Measurements from ENCODE around the gene SUSD5. TPM values are rescaled to one million over a fixed set of nuclear protein-coding genes. Genes with fewer than 3 reads are reported as not detected.

SUSD5 gene
- total and polyA plus RNA-seq, 2 of the 13 experiments (the other 11 are each of a cell fraction or from before 2014, with no cell fraction given): not detected

GRCh38 chr3:33212406-33212805 is 6.2 kb downstream of the SUSD5 start:
- Histone ChIP-seq H3K36me3 (replicated peaks in 1 of 2; ENCODE audit: control insufficient read depth in 1 of 2, insufficient read depth in 2 of 2, low read length in 2 of 2) (no peaks in the 10 kb centered on the region), H3K4me3 (replicated peaks in 1 of 3; ENCODE audit: insufficient read depth in 1 of 3, low read depth in 2 of 3, low read length in 3 of 3) (no peak overlapping the region), H3K4me2 (ENCODE audit: low read depth, low read length) (no peak overlapping the region), H3K4me1 (ENCODE audit: insufficient read depth, low read length) (no peaks in the 10 kb centered on the region), H4K20me1 (ENCODE audit: insufficient read depth, low read length) (no peaks in the 10 kb centered on the region), H3K27ac (ENCODE audit: extremely low read length, insufficient read depth, low read length) (no peak overlapping the region), H2AFZ (ENCODE audit: low read length) (no peak overlapping the region), H3K27me3 (ENCODE audit: control insufficient read depth in 1 of 2, insufficient read depth in 2 of 2, low read length in 2 of 2) (peaks cover 0 to 14% of the 10 kb centered on the region in 2 experiments; a peak in 2 of 5 replicates), H3K79me2 (ENCODE audit: insufficient read depth, low read length) (no peaks in the 10 kb centered on the region), H3K9me3 (ENCODE audit: low read length) (no peaks in the 10 kb centered on the region), H3K9ac (ENCODE audit: insufficient read depth, low read depth, low read length) (no peak overlapping the region)
- 46% methylated on average over 3 of the region's 3 CpGs for WGBS (ENCODE audit: low lambda C conversion rate)
- no TSS peak for BruUV-seq (replicated peaks)
- ChIA-PET POLR2A (no interaction called here), CTCF (ENCODE audit: low intra/inter-chr PET ratio, low total read pairs) (no interaction called here)
- FAIRE-seq (no peak), DNase-seq (ENCODE audit: low spot score) (no peak), ATAC-seq (no peak)
- in situ Hi-C loops (cut with HindIII; ENCODE audit: extremely low pct_ligation_motif_present, low pct_unique_long_range_greater_than_20kb): no loop called here
- intact Hi-C loops (cut with micrococcal nuclease; ENCODE audit: unreplicated experiment): no loop called here
- TF ChIP-seq MEIS1 (CRISPR knock-in tag; IDR thresholded peaks at IDR 0.05; ENCODE audit: borderline replicate concordance) (no peak), POLR2AphosphoS5 (IDR thresholded peaks at IDR 0.05; ENCODE audit: low read depth, low read length) (no peak), HNRNPH1 (optimal IDR thresholded peaks at IDR 0.05; ENCODE audit: low read depth, low read length) (no peak), GTF3A (CRISPR knock-in tag; conservative IDR thresholded peaks at IDR 0.05) (no peak)

DNA sequence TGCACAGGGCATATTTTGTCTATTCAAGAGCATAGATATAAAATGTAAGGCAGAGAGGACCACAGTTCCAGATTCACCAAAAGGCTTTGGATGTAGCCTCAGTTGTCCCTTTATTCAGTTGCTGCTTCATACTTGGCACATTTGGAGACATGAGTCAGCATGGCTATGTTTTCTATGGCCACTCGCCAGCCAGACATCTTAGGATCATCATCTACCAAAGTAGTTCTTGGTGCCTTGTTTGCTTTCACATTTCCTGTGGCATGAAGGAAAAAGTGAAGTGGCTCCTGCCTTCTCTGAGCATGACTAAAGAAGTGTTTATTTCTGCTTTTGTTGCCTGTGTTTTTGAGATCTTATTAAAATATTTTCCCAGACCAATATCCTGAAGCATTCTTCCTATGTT is 7.2 kb downstream of the SUSD5 start:
- ChIA-PET CTCF (ENCODE audit: low intra/inter-chr PET ratio, low total read pairs) (no interaction called here), POLR2A (no interaction called here)
- Histone ChIP-seq H3K27me3 (ENCODE audit: control insufficient read depth in 1 of 2, insufficient read depth in 2 of 2, low read length in 2 of 2) (peaks cover 0 to 15% of the 10 kb centered on the region in 2 experiments; a peak in 2 of 5 replicates), H3K9ac (ENCODE audit: insufficient read depth, low read depth, low read length) (no peak overlapping the region), H3K4me3 (replicated peaks in 1 of 3; ENCODE audit: insufficient read depth in 1 of 3, low read depth in 2 of 3, low read length in 3 of 3) (no peak overlapping the region), H3K36me3 (replicated peaks in 1 of 2; ENCODE audit: control insufficient read depth in 1 of 2, insufficient read depth in 2 of 2, low read length in 2 of 2) (no peaks in the 10 kb centered on the region), H4K20me1 (ENCODE audit: insufficient read depth, low read length) (no peaks in the 10 kb centered on the region), H3K79me2 (ENCODE audit: insufficient read depth, low read length) (no peaks in the 10 kb centered on the region), H2AFZ (ENCODE audit: low read length) (no peak overlapping the region), H3K9me3 (ENCODE audit: low read length) (no peaks in the 10 kb centered on the region), H3K4me1 (ENCODE audit: insufficient read depth, low read length) (no peaks in the 10 kb centered on the region), H3K4me2 (ENCODE audit: low read depth, low read length) (no peak overlapping the region), H3K27ac (ENCODE audit: extremely low read length, insufficient read depth, low read length) (no peak overlapping the region)
- intact Hi-C loops (cut with micrococcal nuclease; ENCODE audit: unreplicated experiment): no loop called here
- 0% methylated on average over 1 of the region's 1 CpG for WGBS (ENCODE audit: low lambda C conversion rate)
- ATAC-seq (no peak), DNase-seq (ENCODE audit: low spot score) (no peak), FAIRE-seq (no peak)
- no peak for TF ChIP-seq SP1 (IDR thresholded peaks at IDR 0.05)
- no peak for TF ChIP-seq SP1 (CRISPR knock-in tag; IDR thresholded peaks at IDR 0.05)
- TF ChIP-seq AGO2 (optimal IDR thresholded peaks at IDR 0.05; ENCODE audit: low read depth, low read length): no peak
- TF ChIP-seq, protein P1, sequence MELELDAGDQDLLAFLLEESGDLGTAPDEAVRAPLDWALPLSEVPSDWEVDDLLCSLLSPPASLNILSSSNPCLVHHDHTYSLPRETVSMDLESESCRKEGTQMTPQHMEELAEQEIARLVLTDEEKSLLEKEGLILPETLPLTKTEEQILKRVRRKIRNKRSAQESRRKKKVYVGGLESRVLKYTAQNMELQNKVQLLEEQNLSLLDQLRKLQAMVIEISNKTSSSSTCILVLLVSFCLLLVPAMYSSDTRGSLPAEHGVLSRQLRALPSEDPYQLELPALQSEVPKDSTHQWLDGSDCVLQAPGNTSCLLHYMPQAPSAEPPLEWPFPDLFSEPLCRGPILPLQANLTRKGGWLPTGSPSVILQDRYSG (CRISPR knock-in tag; IDR thresholded peaks at IDR 0.05): no peak
- no peak for TF ChIP-seq ZNF644 (CRISPR knock-in tag; IDR thresholded peaks at IDR 0.05; ENCODE audit: low read depth)
- TF ChIP-seq ZBTB20 (CRISPR knock-in tag; IDR thresholded peaks at IDR 0.05; ENCODE audit: borderline replicate concordance, low read depth): no peak
- TF ChIP-seq GZF1 (CRISPR knock-in tag; IDR thresholded peaks at IDR 0.05): no peak
- no peak for TF ChIP-seq ZNF138 (CRISPR knock-in tag; IDR thresholded peaks at IDR 0.05; ENCODE audit: low read depth)
- no peak for TF ChIP-seq ZNF839 (CRISPR knock-in tag; IDR thresholded peaks at IDR 0.05; ENCODE audit: borderline replicate concordance)
- no peak for TF ChIP-seq EED (CRISPR knock-in tag; IDR thresholded peaks at IDR 0.05)
- BruUV-seq (replicated peaks): no TSS peak
- in situ Hi-C loops (cut with HindIII; ENCODE audit: extremely low pct_ligation_motif_present, low pct_unique_long_range_greater_than_20kb): no loop called here
